ENCODE data around the gene SEL1L3.

- TF ChIP-seq, protein P1, sequence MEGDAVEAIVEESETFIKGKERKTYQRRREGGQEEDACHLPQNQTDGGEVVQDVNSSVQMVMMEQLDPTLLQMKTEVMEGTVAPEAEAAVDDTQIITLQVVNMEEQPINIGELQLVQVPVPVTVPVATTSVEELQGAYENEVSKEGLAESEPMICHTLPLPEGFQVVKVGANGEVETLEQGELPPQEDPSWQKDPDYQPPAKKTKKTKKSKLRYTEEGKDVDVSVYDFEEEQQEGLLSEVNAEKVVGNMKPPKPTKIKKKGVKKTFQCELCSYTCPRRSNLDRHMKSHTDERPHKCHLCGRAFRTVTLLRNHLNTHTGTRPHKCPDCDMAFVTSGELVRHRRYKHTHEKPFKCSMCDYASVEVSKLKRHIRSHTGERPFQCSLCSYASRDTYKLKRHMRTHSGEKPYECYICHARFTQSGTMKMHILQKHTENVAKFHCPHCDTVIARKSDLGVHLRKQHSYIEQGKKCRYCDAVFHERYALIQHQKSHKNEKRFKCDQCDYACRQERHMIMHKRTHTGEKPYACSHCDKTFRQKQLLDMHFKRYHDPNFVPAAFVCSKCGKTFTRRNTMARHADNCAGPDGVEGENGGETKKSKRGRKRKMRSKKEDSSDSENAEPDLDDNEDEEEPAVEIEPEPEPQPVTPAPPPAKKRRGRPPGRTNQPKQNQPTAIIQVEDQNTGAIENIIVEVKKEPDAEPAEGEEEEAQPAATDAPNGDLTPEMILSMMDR (IDR thresholded peaks at IDR 0.05) = no peak
- TF ChIP-seq ZFX (IDR thresholded peaks at IDR 0.05; ENCODE audit: borderline replicate concordance) = no peak
Observed at GRCh38 chr4:25839687-25840086, 23.1 kb downstream of the SEL1L3 start.
